PC-9 (cell line): ENCODE results near the gene MORC2. TPM values are rescaled to one million over a fixed set of nuclear protein-coding genes. Genes with fewer than 3 reads are reported as not detected.

Source experiments
- BruUV-seq: library from RNA; stranded (reverse); fragments of 400-500 nt; replicated peaks from 2 replicates; lab custom pipeline; 2021; lab: Mats Ljungman, UMichigan
- CTCF ChIA-PET: fragments of 300-600 bp; sonication (Branson Sonifier 250); formaldehyde crosslinking; loops from one replicate; lab custom pipeline; 2022; ENCODE audit warnings: antibody characterized with exemption; lab: Charles Lee
- POLR2A ChIA-PET: fragments of 300-600 bp; sonication (Branson Sonifier 250); formaldehyde crosslinking; loops from one replicate; lab custom pipeline; 2022; ENCODE audit warnings: antibody characterized with exemption; ENCODE audit not compliant: unreplicated experiment; lab: Charles Lee
- DNase-seq, 2 experiments: peaks; one replicate each; pipeline versions ENCODE4 v3.0.0 to v3.0.0-alpha.2; 2015 to 2022; ENCODE audit warnings: mixed read lengths in 1 of 2
- H2AFZ ChIP-seq: fragments of 200-600 bp; sonication (generic); 2 replicates; pipeline ENCODE4 v1.8.1; 2017; ENCODE audit warnings: antibody characterized with exemption
- H3F3A ChIP-seq: fragments of 200-600 bp; sonication (generic); 2 replicates; pipeline ENCODE4 v1.8.1; 2017; ENCODE audit warnings: antibody characterized with exemption, mild to moderate bottlenecking, low read depth; ENCODE audit not compliant: insufficient read depth
- H3K27ac ChIP-seq: fragments of 200-600 bp; sonication (generic); 2 replicates; pipeline ENCODE4 v1.6.1; 2016; ENCODE audit warnings: mixed run types
- H3K27me3 ChIP-seq: fragments of 200-600 bp; sonication (generic); 2 replicates; pipeline ENCODE4 v1.6.1; 2016; ENCODE audit warnings: low read depth, mixed run types; ENCODE audit not compliant: insufficient read depth
- H3K36me3 ChIP-seq: fragments of 200-600 bp; sonication (generic); 2 replicates; pipeline ENCODE4 v1.6.1; 2016; ENCODE audit warnings: low read depth, mixed run types
- H3K4me1 ChIP-seq: fragments of 200-600 bp; sonication (generic); replicated peaks from 2 replicates; pipeline ENCODE4 v1.6.1; 2016; ENCODE audit warnings: mixed run types; ENCODE audit not compliant: insufficient read depth
- H3K4me2 ChIP-seq: fragments of 200-600 bp; sonication (generic); 2 replicates; pipeline ENCODE4 v1.6.1; 2017; ENCODE audit warnings: mixed run types
- H3K4me3 ChIP-seq: fragments of 200-600 bp; sonication (generic); 2 replicates; pipeline ENCODE4 v1.6.1; 2016; ENCODE audit warnings: mixed run types
- H3K79me2 ChIP-seq: fragments of 200-600 bp; sonication (generic); 2 replicates; pipeline ENCODE4 v1.6.1; 2017; ENCODE audit warnings: low read depth, mixed run types
- H3K9me2 ChIP-seq: fragments of 200-600 bp; sonication (generic); 2 replicates; pipeline ENCODE4 v1.8.1; 2017; ENCODE audit warnings: mild to moderate bottlenecking; ENCODE audit not compliant: insufficient read depth
- H3K9me3 ChIP-seq: fragments of 200-600 bp; sonication (generic); 2 replicates; pipeline ENCODE4 v1.8.1; 2016; ENCODE audit warnings: low read depth; ENCODE audit not compliant: insufficient read depth
- H4K20me1 ChIP-seq: fragments of 200-600 bp; sonication (generic); 2 replicates; pipeline ENCODE4 v1.8.1; 2017; ENCODE audit not compliant: insufficient read depth
- EZH2 ChIP-seq: fragments of 200-600 bp; sonication (generic); IDR thresholded peaks from 2 replicates; pipeline ENCODE4 v1.8.0; 2017; ENCODE audit warnings: antibody characterized with exemption, low read depth
- intact Hi-C: fragments of 100-400 bp; cut with micrococcal nuclease; formaldehyde crosslinking; loops from one replicate; pipeline ENCODE4 v1.10.0; 2022; ENCODE audit not compliant: unreplicated experiment
- total RNA-seq: library from RNA; stranded (reverse); gene quantifications from 2 replicates; pipeline ENCODE4 v1.2.3, GENCODE V29; 2021
- TF ChIP-seq, protein P1 (sequence below): fragments of 200-600 bp; sonication (generic); conservative IDR thresholded peaks from 2 replicates; pipeline ENCODE4 v1.6.1; 2017; ENCODE audit warnings: mixed run types, antibody characterized with exemption, mild to moderate bottlenecking, moderate library complexity

MORC2 gene
- total RNA-seq, 1 experiment from 2014 or later: 39.8 TPM

DNA sequence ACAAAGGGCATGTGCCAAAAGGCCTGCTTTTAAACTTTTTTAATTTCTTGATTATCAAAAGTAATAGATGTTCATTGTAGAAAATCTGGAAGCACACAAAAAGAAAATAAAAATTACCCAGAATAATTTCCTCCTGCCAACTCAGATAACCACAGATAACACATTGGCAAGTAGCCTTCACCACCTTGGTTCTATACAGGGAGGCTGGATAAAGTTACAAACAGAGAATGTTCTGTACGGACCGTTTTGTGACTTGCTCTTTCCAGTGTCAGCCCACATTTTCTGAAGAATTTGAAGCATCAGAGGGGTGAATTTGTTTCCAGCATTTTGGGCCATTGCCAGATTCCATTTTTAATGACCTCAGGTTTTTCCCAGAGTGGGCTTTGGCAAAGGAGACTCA lies 24.0 kb upstream of the MORC2 start:
- H2AFZ ChIP-seq: no peak overlapping the region
- no peaks in the 10 kb centered on the region for H3K36me3 ChIP-seq
- H3K4me1 ChIP-seq: no peaks in the 10 kb centered on the region
- intact Hi-C loops: no loop called here
- ChIA-PET CTCF (no interaction called here), POLR2A (no interaction called here)
- H3K9me2 ChIP-seq: no peaks in the 10 kb centered on the region
- no TSS peak for BruUV-seq
- no peaks in the 10 kb centered on the region for H3K79me2 ChIP-seq
- H3K27ac ChIP-seq: no peak overlapping the region
- no peak overlapping the region for H3K4me3 ChIP-seq
- no peaks in the 10 kb centered on the region for H3F3A ChIP-seq
- H3K9me3 ChIP-seq: no peaks in the 10 kb centered on the region
- no peaks in the 10 kb centered on the region for H4K20me1 ChIP-seq
- H3K27me3 ChIP-seq: no peaks in the 10 kb centered on the region
- TF ChIP-seq, protein P1, sequence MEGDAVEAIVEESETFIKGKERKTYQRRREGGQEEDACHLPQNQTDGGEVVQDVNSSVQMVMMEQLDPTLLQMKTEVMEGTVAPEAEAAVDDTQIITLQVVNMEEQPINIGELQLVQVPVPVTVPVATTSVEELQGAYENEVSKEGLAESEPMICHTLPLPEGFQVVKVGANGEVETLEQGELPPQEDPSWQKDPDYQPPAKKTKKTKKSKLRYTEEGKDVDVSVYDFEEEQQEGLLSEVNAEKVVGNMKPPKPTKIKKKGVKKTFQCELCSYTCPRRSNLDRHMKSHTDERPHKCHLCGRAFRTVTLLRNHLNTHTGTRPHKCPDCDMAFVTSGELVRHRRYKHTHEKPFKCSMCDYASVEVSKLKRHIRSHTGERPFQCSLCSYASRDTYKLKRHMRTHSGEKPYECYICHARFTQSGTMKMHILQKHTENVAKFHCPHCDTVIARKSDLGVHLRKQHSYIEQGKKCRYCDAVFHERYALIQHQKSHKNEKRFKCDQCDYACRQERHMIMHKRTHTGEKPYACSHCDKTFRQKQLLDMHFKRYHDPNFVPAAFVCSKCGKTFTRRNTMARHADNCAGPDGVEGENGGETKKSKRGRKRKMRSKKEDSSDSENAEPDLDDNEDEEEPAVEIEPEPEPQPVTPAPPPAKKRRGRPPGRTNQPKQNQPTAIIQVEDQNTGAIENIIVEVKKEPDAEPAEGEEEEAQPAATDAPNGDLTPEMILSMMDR: no peak
- TF ChIP-seq EZH2: no peak
- DNase-seq: no peak
- no peak overlapping the region for H3K4me2 ChIP-seq

DNA sequence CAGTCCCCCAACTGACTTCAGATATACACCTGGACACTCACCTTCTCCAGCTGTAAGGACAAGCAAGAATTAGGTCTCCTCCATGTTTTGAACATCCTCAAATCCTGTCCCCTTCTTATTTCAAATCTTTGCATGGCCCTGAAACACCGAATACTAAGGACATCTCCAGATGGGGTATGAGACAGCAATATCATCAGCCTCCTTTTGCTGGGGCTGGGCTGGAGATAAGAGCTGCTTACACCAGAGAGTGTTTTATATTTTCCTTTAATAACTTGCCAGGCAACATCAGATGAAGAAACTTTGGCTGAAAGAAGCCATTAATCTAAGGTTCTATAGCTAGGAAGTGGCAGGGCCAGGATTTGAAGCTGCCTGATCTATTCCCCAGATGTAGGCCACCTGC lies 22.1 kb upstream of the MORC2 start:
- H3K4me1 ChIP-seq: no peaks in the 10 kb centered on the region
- intact Hi-C loops: no loop called here
- H3K9me2 ChIP-seq: no peaks in the 10 kb centered on the region
- no peak overlapping the region for H3K4me2 ChIP-seq
- no peaks in the 10 kb centered on the region for H3K9me3 ChIP-seq
- H2AFZ ChIP-seq: no peak overlapping the region
- TF ChIP-seq, protein P1: no peak
- no peak for TF ChIP-seq EZH2
- CTCF ChIA-PET: no interaction called here
- H4K20me1 ChIP-seq: no peaks in the 10 kb centered on the region
- no peak for DNase-seq
- H3K27ac ChIP-seq: no peak overlapping the region
- H3F3A ChIP-seq: no peaks in the 10 kb centered on the region
- no peak overlapping the region for H3K4me3 ChIP-seq
- BruUV-seq: no TSS peak
- no peaks in the 10 kb centered on the region for H3K79me2 ChIP-seq
- POLR2A ChIA-PET: no interaction called here
- no peaks in the 10 kb centered on the region for H3K27me3 ChIP-seq
- H3K36me3 ChIP-seq: no peaks in the 10 kb centered on the region

DNA sequence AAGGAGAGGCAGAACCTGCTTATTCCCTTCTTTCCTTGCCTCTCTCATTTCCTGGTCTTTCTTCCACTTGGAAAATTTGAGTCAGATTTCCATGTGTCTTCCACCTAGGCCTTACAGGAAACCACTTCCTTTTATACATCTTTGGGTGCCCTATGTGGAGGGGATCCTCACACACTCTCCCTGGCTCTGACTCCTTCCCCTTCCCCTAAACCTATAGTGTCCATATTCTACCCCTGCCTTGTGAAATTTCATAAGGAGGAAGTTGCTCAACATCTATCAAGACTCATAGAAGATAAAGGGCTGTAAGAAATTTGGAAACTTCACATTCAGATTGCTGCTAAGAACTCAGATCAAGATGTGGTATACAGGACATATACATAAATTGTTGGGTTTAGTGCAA lies 20.9 kb upstream of the MORC2 start:
- DNase-seq: no peak
- no peaks in the 10 kb centered on the region for H3K27me3 ChIP-seq
- no peak overlapping the region for H3K27ac ChIP-seq
- BruUV-seq: no TSS peak
- H3K9me3 ChIP-seq: no peaks in the 10 kb centered on the region
- no peak overlapping the region for H3K4me2 ChIP-seq
- intact Hi-C loops: no loop called here
- TF ChIP-seq, protein P1: no peak
- TF ChIP-seq EZH2: no peak
- H4K20me1 ChIP-seq: no peaks in the 10 kb centered on the region
- ChIA-PET POLR2A (no interaction called here), CTCF (no interaction called here)
- no peaks in the 10 kb centered on the region for H3K36me3 ChIP-seq
- H3K9me2 ChIP-seq: no peaks in the 10 kb centered on the region
- H3K4me1 ChIP-seq: no peaks in the 10 kb centered on the region
- H3F3A ChIP-seq: no peaks in the 10 kb centered on the region
- H3K4me3 ChIP-seq: no peak overlapping the region
- no peak overlapping the region for H2AFZ ChIP-seq
- no peaks in the 10 kb centered on the region for H3K79me2 ChIP-seq
